HG03175 (cell line): ENCODE results near the gene ZMYM2.
"Not testable (repeated sequence)": the region's sequence is repeated elsewhere in the genome, so short reads cannot be mapped to it uniquely, and the experiment has no call there.

ENCODE experiments used
- ATAC-seq: cut with Tn5 transposase; IDR thresholded peaks from one replicate; pipeline ENCODE4 v1.9.1; 2021; ENCODE audit warnings: mild to moderate bottlenecking, moderate library complexity; ENCODE audit not compliant: unreplicated experiment

Gene ZMYM2

DNA sequence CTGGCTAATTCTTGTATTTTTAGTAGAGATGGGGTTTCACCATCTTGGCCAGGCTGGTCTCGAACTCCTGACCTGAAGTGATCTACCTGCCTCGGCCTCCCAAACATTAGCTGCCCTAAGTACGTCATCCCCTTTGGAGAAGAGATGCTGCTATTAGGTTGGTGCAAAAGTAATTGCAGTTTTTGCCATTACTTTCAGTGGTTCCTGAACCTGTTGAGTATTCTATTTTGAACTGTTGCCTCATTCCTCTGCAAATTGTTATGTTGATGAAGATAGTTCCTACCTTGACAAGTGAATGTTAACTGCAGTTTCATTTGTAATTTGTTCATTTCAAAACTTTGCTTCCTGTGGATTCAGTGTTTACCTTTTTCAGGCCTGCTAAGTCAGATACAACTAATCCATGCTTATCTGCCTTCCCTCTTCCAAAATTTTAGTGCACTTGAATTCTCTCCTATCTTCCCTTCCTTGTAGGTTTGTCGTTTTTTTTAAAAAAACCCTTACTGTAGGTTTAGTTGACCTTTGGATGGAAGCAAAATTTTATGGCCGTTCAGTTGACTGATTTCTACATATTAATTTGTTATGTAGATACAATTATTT is 24.0 kb downstream of the ZMYM2 start:
- no peak for ATAC-seq

DNA sequence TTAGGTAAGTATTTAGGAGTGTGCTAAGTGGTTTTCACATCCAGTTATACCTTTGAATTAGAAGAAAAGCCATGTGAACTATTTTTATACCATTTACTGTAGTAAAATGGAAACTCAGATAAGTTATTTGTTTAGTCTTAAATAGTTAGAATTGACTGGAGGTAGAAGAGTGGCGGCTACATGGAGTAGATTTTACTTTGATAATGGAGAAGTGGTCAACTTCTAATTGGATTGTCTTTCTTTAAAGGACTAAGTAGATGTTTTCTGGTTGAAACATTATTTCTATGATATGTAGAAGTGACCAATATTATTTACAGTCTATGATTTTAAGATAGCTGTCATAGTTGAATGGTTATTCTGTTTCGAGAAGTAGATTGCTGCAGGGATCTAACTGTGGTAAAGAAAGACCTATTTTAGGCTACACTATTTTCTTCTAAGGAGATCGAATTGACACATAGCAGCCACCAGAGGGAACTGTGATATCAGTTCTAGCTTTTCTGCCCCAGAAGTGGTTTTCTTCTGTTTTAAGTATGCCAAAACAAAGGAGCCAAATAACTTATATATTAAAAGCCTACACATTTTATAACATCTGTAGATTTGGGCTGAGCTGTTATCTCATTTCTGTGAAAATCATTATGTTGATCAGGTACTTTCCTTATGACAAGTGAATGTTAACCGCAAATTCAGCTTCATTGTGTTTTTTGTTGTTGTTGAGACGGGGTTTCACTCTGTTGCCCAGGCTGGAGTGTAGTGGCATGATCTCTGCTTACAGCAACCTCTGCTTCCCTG is 26.1 kb downstream of the ZMYM2 start:
- ATAC-seq: no peak

DNA sequence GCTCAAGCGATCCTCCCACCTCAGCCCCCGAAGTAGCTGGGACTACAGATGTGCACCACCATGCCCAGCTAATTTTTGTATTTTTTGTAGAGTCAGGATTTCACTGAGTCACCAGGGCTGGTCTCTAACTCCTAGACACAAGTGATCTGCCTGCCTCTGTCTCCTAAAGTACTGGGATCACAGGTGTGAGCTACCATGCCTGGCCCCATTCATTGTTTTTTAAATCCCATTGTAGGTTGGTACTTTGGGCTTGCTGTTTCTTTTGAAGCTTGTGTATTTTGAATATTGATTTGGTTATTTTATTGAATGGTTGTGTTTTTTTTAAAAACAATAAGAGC is 26.7 kb downstream of the ZMYM2 start:
- no peak for ATAC-seq

DNA sequence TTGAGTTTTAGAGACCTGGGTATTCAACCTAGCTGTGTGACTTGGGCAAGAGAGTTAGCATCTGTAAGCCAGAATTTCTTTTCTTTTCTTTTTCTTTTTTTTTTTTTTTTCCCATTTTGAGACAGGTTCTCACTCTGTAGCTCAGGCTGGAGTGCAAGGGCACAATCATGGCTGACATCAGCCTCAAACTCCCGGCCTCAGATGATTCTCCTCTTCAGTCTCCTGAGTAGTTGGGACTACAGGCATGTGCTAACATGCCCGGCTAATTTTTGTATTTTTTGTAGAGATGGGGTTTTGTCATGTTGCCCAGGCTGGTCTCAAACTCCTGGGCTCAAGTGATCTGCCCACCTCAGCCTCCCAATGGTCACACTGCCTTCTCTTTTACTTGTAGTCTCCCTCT is 33.0 kb downstream of the ZMYM2 start:
- no peak for ATAC-seq

DNA sequence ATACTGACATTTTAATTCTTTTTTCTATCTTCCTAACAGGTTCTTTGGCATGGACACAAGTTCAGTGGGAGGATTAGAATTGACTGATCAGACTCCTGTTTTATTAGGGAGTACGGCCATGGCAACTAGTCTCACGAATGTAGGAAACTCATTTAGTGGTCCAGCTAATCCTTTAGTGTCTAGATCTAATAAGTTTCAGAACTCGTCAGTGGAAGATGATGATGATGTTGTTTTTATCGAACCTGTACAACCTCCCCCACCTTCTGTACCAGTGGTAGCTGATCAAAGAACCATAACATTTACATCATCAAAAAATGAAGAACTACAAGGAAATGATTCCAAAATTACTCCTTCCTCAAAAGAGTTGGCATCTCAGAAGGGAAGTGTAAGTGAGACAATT is 34.5 kb downstream of the ZMYM2 start:
- no peak for ATAC-seq

DNA sequence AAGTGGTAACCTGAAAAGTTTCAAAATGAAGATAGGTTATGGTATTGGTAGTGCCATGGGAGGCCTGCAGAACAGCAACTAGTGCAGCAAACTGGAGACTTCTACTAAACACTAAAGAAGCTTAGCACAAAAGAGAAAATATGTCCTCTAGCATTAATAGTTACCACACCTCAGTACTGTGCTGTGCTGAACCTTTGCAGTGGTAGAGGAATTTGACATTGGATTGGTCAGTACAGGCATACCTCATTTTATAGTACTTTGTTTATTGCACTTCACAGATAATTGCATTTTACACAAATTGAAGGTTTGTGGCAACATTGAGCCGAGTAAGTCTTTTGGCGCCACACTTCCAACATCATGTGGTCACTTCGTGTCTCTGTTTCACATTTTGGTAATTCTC is 40.4 kb downstream of the ZMYM2 start:
- ATAC-seq: no peak

DNA sequence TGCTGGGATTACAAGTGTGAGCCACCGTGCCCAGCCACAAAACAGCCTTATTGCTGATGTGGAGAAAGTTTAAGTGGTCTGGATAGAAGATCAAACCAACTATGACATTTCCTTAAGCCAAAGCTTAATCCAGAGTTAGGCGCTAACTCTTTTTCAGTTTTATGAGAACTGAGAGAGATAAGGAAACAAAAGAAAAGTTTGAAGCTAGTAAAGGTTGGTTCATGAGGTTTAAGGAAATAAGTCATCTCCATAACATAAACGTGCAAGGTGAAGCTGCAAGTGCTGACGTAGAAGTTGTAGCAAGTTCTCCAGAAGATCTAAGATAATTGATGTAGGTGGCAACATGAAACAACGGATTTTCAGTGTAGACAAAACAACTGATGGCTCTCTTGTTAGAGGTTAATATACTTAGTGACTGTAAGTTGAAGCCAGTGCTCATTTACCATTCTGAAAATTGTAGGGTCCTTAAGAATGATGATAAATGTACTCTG is 41.6 kb downstream of the ZMYM2 start:
- ATAC-seq: no peak

DNA sequence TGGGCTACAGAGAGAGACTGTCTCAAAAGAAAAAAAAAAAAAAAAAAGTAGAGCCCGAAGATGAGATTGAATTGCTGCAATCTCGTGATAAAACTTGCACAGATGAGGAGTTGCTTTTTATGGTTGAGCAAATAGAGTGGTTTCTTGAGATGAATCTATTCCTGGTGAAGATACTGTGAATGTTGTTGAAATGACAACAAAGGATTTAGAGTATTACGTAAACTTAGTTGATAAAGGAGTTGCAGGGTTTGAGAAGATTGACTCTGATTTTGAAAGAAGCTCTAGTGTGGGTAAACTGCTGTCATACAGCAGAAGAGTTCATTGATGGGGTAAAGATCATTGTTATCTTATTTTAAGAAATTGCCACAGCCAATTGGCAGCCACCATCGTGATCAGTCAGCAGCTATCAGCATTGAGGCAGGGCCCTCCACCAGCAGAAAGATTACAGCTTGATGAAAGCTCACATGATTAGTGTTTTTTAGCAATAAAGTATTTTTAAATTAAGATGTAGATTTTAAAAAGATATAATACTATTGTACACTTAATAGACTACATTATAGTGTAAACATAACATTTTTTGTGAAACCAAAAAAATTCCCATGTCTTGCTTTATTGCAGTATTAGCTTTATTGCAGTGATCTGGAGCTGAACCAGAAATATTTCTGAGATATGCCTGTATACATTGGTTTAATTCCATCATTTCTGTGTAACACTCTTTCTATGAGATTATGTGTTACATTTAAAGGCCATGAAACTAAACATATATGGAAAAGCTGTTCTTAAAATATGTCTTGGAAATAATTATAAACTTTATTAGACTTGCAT is 43.1 kb downstream of the ZMYM2 start:
- ATAC-seq: no peak

DNA sequence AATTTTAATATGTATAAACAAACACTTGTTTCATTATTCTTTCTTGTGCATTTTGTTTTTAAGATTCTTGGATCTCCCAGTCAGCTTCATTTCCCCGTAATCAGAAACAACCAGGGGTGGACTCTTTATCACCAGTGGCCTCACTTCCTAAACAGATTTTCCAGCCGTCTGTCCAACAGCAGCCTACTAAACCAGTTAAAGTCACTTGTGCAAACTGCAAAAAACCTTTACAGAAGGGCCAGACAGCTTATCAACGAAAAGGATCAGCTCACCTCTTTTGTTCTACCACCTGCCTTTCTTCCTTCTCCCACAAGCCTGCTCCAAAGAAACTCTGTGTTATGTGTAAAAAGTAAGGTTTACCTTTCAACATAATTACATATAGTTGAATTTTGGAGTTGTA is 44.3 kb downstream of the ZMYM2 start:
- ATAC-seq: no peak

DNA sequence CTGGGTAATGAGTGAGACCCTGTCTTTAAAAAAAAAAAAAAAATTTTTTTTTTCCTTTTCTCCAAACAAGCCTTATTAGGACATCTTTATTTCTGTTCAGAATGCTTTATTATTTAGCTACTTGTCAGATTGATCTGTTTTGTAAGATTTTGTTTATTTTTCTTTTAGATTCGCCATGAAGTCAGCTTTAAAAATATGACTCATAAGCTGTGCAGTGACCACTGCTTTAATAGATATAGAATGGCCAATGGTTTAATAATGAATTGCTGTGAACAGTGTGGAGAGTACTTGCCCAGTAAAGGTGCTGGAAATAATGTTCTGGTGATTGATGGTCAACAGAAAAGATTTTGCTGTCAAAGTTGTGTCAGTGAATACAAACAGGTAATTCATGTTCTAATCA is 47.7 kb downstream of the ZMYM2 start:
- ATAC-seq: no peak

DNA sequence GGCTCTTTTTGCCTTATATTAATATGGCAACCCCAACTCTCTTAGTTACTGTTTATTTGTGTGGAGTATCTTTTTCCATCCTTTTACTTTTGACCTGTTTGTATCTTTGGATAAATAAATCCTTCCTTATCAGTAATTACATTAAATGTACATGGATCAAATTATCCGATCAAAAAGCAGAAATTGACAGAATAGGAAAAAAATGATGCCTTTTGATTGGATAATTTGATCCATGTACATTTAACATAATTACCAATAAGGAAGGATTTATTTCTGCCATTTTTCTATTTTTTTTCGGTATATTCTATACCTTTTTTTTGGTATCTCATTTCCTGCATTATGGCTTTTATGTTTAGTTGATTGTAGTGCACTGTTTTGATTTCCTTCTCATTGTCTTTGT is 57.2 kb downstream of the ZMYM2 start:
- no peak for ATAC-seq

DNA sequence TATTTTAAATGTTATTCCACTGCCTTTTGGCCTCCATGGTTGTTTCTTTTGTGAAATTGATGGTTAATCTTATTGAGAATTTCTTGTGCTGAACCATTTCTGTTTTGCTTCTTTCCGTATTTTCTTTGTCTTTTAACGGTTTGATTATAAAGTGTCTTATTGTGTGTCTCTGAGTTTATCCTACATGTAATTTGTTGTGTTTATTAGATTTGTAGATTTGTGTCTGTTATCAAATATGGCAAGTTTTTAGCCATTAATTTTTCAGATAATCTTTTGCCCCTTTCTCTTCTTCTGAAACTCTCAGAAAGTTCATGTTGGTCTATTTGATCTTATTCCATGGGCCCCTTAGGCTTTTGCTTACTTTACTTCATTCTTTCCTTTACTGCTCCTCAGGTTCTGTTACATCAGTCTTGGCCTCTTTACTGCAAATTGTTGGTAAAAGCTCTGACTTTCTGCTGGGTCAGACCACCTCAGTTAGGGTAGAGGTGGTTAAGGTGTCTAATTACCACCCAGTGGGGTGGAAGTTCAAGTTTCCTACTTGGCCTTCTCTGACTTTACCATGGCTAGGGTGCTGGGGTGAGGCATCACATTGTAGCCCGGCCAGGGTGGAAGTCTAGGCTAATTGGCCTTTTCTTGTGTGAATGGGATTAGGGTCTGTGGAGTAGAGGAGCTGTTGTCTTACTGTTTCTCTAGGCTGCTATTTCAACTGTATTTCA is 58.3 kb downstream of the ZMYM2 start:
- no peak for ATAC-seq

DNA sequence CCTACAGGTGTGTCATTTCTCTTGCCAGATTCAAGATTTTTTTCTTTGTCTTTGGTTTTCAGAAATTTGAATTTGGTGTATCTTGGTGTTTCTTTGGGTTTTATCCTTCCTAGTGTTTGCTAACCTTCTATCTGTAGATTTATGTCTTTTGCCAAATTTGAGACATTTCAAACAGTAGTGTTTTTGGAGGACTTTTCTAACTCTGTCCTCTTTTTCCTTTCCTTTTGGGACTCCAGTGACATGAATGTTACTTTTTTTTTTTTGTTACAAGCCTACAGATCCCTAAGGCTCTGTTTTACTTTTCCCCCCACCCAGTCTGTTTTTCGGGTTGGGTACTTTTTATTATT is 58.8 kb downstream of the ZMYM2 start:
- ATAC-seq: no peak

DNA sequence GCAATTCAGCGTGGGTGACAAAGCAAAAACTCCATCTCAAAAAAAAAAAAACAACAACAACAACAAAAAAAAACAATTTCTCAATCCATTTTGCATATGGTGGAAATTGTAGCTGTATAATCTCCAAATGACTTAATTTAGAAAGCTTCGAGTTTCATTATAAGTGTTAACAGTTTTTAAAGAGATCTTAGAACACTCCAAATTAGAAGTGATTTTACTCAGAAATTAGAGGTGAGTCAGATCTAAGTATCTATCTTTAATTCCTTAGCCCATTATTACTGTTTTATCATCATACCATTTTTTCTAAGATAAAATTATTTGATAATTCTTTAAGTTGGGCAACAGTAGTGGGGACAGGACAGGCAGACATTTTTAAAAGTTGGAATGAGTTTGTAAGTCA is 60.5 kb downstream of the ZMYM2 start:
- no peak for ATAC-seq

DNA sequence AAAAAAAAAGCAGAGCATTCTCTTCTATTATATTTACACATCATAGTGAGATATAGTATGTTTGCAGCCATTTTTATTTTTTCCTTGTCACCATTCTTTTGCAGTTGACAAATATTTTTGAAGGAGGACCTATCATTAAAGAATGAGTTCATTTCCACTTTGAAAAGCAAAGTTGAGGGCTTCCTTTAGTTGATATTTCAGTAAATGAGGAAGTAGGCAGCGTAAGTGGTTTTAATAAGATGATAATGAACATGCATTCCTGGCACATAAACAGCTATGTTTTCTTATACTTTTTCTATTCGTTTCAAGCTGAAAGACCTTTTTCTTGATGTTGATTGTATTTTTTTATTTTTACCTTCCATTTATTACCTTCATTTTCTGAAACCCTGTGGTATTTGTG is 66.2 kb downstream of the ZMYM2 start:
- ATAC-seq: no peak

DNA sequence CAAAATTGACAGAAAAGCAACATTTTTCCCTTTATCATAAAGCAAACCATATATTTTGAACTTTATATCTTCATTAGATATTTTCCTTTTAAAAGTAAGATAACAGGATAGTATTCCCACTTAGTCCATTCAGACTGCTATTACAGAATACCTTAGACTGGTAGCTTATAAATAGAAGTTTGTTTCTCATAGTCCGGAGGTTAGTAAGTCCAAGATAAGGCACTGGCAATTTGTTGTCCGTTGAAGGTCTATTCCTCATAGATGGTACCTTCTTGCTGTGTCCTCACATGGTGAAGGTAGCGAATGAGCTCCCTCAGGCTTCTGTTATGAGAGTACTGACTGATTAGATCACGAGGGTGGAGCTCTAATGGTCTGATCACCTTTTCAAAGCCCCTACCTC is 70.4 kb downstream of the ZMYM2 start:
- no peak for ATAC-seq

DNA sequence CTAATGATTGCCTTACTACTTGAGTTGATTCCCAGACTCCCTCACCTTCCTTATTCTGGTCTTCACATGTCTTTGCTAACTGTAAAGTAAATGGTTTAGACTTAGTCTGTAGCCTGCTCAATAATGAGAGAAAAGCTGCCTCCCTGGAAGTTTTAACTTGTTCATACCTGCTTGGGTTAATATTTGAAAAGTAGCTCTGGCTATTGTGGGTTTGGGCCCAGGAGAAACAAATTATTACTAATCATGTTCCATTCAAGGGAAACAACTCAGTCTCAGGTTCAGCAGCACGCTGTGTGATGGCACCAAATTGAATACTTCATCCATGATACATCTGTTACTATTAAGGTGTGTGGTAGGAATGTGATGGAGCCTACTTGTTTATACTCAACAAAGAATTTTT is 75.0 kb downstream of the ZMYM2 start:
- ATAC-seq: no peak

DNA sequence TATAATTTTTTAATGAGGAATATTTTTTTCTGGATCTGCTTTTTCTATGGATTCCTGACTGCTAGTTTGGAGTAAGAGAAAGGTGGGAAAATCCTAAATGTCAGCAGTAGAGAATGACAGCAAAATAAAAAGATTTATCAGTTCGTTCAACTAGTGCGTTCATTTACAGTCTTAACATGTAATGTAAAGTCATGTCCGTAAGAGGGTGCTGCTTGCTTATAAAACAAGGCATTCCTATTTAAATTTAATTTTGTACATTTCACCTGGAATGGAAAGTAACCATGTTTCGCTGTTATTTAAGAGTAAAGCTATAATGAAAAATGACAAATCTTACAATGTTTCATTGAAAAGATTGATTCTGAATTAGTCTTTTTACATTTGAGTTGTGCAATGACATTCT is 76.6 kb downstream of the ZMYM2 start:
- no peak for ATAC-seq

DNA sequence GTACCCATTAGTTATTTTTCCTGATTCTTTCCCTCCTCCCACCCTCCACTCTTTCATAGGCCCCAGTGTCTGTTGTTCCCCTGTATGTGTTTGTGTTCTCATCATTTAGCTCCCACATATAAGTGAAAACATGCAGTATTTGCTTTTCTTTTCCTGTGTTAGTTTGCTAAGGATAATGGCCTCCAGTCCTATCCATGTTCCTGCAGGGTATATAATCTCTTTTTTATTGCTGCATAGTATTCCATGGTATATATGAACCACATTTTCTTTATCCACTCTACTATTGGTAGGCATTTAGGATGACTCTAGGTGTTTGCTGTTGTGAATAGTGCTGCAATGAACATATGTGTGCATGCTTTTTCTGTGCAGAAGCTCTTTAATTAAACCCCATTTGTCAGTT is 79.4 kb downstream of the ZMYM2 start:
- no peak for ATAC-seq

DNA sequence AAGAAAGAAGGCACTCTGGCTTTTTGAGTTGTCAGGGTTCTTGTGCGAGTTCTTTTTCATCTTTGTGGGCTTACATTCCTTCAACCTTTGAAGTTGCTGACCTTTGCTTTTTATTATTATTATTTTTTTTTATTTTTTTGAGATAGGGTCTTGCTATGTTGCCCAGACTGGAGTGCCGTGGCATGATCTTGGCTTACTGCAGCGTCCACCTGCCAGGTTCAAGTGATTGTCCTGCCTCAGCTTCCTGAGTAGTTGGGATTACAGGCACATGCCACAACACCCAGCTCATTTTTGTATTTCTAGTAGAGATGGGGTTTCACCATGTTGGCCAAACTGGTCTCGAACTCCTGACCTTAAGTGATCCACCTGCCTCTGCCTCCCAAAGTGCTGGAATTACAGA is 84.1 kb downstream of the ZMYM2 start:
- ATAC-seq: not testable (repeated sequence)

DNA sequence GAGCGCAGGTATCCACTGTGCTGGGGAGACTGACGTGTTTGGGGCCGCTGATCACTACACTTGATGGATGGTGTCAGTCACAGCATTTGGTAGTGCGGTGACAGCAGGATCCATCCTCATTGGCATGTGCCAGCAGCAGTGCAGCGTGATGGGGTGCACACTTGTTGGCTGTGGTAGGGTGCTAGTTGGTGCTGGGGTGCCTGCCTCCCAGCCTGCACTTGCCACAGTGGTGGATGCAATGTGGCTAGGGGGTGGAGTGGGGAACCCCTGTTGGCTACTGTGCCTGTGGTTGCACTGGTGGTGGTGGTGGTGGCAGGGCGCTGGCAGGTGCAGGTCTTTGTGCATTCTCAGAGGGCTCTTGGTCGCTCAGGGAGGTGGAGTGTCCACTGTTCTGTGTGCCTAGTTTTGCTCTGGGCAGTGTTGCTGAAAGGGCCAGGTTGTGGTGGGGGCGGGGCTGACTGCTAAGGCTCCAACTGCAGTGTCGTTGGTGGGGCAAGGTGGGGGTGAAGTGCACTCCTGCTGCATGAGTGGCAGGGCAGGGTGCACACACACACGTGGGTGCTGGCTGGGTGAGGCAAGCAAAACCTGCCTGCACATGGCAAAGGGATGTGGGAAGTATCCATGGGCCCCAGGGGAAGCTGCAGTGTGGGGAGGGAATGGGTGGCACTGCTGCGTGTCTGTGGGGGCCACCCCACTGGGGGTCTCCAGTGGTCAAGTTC is 84.8 kb downstream of the ZMYM2 start:
- ATAC-seq: no peak
